Lower leg skin (tissue), 3 donors: ENCODE data around the gene PHTF2.

Source experiments
- POLR2A ChIP-seq, 2 donors: fragments of 450-650 bp; IDR thresholded peaks; one replicate each; pipeline ENCODE4 v1.6.1; 2016 to 2017; ENCODE audit warnings: antibody characterized with exemption in 2 of 2, mild to moderate bottlenecking in 1 of 2, moderate library complexity in 1 of 2
- TF ChIP-seq, protein P1 (sequence below), 3 donors: fragments of 450-650 bp; IDR thresholded peaks; one replicate each; pipeline ENCODE4 v1.5.1; 2016; ENCODE audit warnings: antibody characterized with exemption in 3 of 3, mild to moderate bottlenecking in 3 of 3, moderate library complexity in 2 of 3

DNA sequence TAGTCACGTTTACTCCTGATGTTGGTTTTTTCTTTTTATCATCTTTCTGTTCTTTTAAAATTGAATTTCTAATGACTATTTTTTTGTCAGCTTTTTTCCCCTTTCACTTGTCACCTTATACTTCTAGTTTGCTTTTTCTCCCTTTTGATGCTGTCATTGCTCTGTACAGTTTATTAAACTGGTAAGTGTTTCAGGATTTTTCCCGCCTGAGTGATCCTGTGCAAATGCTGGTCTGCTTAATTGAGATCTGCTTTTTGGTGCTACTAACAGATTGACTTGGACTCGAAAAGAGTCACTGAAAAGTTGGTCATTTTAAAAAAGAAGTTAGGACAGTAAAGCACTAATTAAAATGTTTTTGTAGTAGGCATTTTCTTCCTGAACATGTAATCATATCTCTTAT is 95.2 kb downstream of the PHTF2 start:
- TF ChIP-seq, protein P1, sequence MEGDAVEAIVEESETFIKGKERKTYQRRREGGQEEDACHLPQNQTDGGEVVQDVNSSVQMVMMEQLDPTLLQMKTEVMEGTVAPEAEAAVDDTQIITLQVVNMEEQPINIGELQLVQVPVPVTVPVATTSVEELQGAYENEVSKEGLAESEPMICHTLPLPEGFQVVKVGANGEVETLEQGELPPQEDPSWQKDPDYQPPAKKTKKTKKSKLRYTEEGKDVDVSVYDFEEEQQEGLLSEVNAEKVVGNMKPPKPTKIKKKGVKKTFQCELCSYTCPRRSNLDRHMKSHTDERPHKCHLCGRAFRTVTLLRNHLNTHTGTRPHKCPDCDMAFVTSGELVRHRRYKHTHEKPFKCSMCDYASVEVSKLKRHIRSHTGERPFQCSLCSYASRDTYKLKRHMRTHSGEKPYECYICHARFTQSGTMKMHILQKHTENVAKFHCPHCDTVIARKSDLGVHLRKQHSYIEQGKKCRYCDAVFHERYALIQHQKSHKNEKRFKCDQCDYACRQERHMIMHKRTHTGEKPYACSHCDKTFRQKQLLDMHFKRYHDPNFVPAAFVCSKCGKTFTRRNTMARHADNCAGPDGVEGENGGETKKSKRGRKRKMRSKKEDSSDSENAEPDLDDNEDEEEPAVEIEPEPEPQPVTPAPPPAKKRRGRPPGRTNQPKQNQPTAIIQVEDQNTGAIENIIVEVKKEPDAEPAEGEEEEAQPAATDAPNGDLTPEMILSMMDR (IDR thresholded peaks at IDR 0.05), result no peak
- TF ChIP-seq POLR2A (IDR thresholded peaks at IDR 0.05), result no peak
